Kidney (tissue), 14 donors: ENCODE results near the gene ATAT1. TPM values are rescaled to one million over a fixed set of nuclear protein-coding genes. Genes with fewer than 3 reads are reported as not detected.
A peak's percentile ranks its signal among the peaks of the same experiment; 100 is the strongest.

Source experiments
- DNase-seq, 5 donors: peaks; one replicate each; pipeline ENCODE4 v3.0.0-alpha.2; 2013 to 2020
- FAIRE-seq: peaks from 2 replicates; lab custom pipeline; 2012; peaks lifted over from hg19 to GRCh38; lab: Jason Lieb, UNC
- H3K27ac ChIP-seq, 2 donors: one replicate each; pipeline ENCODE4 v1.7.0; 2013; ENCODE audit warnings: low read depth in 2 of 2, low read length in 2 of 2, inconsistent platforms in 1 of 2
- H3K27me3 ChIP-seq: one replicate; pipeline ENCODE4 v1.7.1; 2013; ENCODE audit warnings: low read length, inconsistent platforms; ENCODE audit not compliant: control insufficient read depth, insufficient read depth
- H3K36me3 ChIP-seq, 3 donors: one replicate each; pipeline versions ENCODE4 v1.7.0 to v1.7.1; 2013; ENCODE audit warnings: low read length in 3 of 3, control low read depth in 1 of 3, inconsistent platforms in 1 of 3; ENCODE audit not compliant: insufficient read depth in 3 of 3, control insufficient read depth in 2 of 3
- H3K4me1 ChIP-seq, 3 donors: one replicate each; pipeline versions ENCODE4 v1.7.0 to v1.7.1; 2013; ENCODE audit warnings: low read length in 3 of 3, inconsistent platforms in 1 of 3, low read depth in 1 of 3; ENCODE audit not compliant: control insufficient read depth in 2 of 3, insufficient read depth in 2 of 3
- H3K4me3 ChIP-seq, 3 donors: one replicate each; pipeline versions ENCODE4 v1.7.0 to v1.8.1; 2013; ENCODE audit warnings: low read length in 3 of 3, control low read depth in 1 of 3, inconsistent platforms in 1 of 3
- H3K9ac ChIP-seq, 3 donors: one replicate each; pipeline versions ENCODE4 v1.7.0 to v1.7.1; 2013; ENCODE audit warnings: low read length in 3 of 3, control low read depth in 1 of 3, inconsistent platforms in 1 of 3
- H3K9me3 ChIP-seq, 3 donors: one replicate each; pipeline versions ENCODE4 v1.7.0 to v1.7.1; 2013; ENCODE audit warnings: low read length in 3 of 3, control low read depth in 1 of 3, inconsistent platforms in 1 of 3; ENCODE audit not compliant: control insufficient read depth in 2 of 3, insufficient read depth in 1 of 3
- intact Hi-C: fragments of 100-400 bp; cut with DNase I; formaldehyde crosslinking; loops from one replicate; pipeline ENCODE4 v1.11.1; 2022
- polyA plus RNA-seq: library from polyadenylated mRNA; stranded (reverse); fragments of 350-450 nt; fragmentation: Illumina TruSeq; extraction: RNeasy Lipid Tissue Mini Kit (QIAGEN cat#74804); gene quantifications from one replicate; pipeline ENCODE4 v1.2.3, GENCODE V29; 2014; ENCODE audit warnings: low read depth, low replicate concordance; ENCODE audit not compliant: insufficient read depth
- total RNA-seq: library from RNA; stranded (reverse); fragmentation: NEBNext Ultra II Directional; extraction: Animal tissue kit (Norgen Biotek cat#: 25700); gene quantifications from one replicate; pipeline ENCODE4 v1.2.1, GENCODE V29; 2021
- TF ChIP-seq, protein P1 (sequence below): IDR thresholded peaks from 3 replicates; pipeline ENCODE4 v1.5.1; 2012; ENCODE audit warnings: mild to moderate bottlenecking, moderate library complexity, borderline replicate concordance; ENCODE audit not compliant: insufficient read depth; ENCODE audit errors: extremely low read depth
- donor health status: control.
- donor health status: control.
- donor health status: control.
- donor health status: control.
- donor health status: control.
- donor health status: DM: yes; HTN: yes; CAD: no.
- donor health status: Normal renal cell carcinoma (clear cell type).

The ATAT1 gene
- total and polyA plus RNA-seq, 2 donors from 2014 or later, result 10.4 to 12.4 TPM

DNA sequence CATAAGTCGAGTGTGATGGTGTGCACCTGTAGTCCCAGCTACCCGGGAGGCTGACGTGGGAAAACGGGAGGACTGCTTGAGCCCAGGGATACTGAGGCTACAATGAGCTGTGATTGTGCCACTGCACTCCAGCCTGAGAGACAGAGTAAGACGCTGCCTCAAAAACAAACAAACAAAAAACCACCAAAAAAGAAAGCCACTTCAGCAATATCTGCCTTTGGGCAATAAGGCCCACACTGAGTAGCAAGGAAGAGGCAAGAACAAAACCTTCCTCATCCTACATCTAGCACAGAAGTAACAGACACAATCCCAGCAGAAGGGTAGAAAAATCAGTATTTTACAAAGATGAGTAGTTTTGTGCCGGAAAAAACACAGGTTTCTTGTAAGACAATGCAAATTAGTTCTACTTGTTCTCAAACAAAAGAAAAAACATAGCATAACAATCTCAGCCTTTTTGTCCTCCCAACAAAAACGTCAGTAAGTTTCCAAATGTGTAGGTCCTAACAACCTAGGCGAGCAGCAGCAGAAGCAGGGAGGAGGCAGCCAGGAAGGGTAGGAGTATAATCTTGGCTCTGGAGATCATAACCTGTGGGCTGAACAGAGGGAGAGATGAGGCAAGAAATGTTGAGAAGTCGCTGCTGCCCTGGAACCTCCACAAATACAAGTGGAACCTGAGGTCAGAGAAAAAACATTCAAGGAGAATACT is 15.4 kb upstream of the ATAT1 start:
- peaks cover 14 to 38% (median 21%) of the 10 kb centered on the region in 3 donors for H3K36me3 ChIP-seq
- H3K4me1 ChIP-seq, result peaks cover 6 to 35% (median 23%) of the 10 kb centered on the region in 3 donors
- no peak overlapping the region for H3K4me3 ChIP-seq
- FAIRE-seq (no peak), DNase-seq (no peak)
- H3K27ac ChIP-seq, result peak overlapping the region in 1 of 2 donors; percentile 18
- no peaks in the 10 kb centered on the region for H3K27me3 ChIP-seq
- TF ChIP-seq, protein P1, sequence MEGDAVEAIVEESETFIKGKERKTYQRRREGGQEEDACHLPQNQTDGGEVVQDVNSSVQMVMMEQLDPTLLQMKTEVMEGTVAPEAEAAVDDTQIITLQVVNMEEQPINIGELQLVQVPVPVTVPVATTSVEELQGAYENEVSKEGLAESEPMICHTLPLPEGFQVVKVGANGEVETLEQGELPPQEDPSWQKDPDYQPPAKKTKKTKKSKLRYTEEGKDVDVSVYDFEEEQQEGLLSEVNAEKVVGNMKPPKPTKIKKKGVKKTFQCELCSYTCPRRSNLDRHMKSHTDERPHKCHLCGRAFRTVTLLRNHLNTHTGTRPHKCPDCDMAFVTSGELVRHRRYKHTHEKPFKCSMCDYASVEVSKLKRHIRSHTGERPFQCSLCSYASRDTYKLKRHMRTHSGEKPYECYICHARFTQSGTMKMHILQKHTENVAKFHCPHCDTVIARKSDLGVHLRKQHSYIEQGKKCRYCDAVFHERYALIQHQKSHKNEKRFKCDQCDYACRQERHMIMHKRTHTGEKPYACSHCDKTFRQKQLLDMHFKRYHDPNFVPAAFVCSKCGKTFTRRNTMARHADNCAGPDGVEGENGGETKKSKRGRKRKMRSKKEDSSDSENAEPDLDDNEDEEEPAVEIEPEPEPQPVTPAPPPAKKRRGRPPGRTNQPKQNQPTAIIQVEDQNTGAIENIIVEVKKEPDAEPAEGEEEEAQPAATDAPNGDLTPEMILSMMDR, result no peak
- H3K9me3 ChIP-seq, result no peaks in the 10 kb centered on the region
- no peak overlapping the region for H3K9ac ChIP-seq
- intact Hi-C loops, result no loop called here

DNA sequence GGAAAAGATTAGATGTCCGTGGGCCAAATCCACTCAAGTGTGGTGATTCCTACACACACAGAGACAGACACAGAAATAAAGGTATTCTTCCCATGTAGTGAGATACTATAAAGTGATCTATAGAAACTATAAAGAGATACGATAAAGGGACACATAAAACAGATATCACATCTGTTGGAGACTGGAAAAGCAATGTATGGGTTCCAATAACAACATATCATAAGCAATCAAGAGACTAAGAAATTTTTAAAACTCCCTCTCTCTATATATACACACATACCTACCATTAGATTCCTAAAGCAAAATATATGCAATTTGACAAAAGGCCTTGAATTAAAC is 14.8 kb upstream of the ATAT1 start:
- Histone ChIP-seq H3K4me1 (peaks cover 6 to 35% (median 23%) of the 10 kb centered on the region in 3 donors), H3K4me3 (no peak overlapping the region), H3K9ac (peak overlapping the region in 1 of 3 donors; percentile 22), H3K27me3 (no peaks in the 10 kb centered on the region), H3K9me3 (no peaks in the 10 kb centered on the region), H3K36me3 (peaks cover 11 to 38% (median 18%) of the 10 kb centered on the region in 3 donors), H3K27ac (no peak overlapping the region)
- intact Hi-C loops, result no loop called here
- FAIRE-seq, result no peak
- no peak for DNase-seq
- TF ChIP-seq, protein P1, result no peak

- FAIRE-seq, result no peak
Observed at GRCh38 chr6:30612213-30612612, 14.5 kb upstream of the ATAT1 start.

More at GRCh38 chr6:30612213-30612612, 14.5 kb upstream of the ATAT1 start:
- DNase-seq, result peak in 1 of 5 donors; percentile 29
- intact Hi-C loops, result no loop called here
- Histone ChIP-seq H3K9me3 (no peaks in the 10 kb centered on the region), H3K27ac (no peak overlapping the region), H3K36me3 (peaks cover 9 to 36% (median 18%) of the 10 kb centered on the region in 3 donors), H3K9ac (no peak overlapping the region), H3K4me3 (peak overlapping the region in 1 of 3 donors; percentile 21), H3K4me1 (peaks cover 6 to 35% (median 23%) of the 10 kb centered on the region in 3 donors), H3K27me3 (no peaks in the 10 kb centered on the region)
- TF ChIP-seq, protein P1, result no peak
